Esophagus muscularis mucosa (tissue), 3 donors: ENCODE data around the gene LPCAT1.

Source experiments
- CTCF ChIP-seq, 3 experiments: fragments of 200-600 bp in 2 of 3; fragments of 450-650 bp in 1 of 3; sonication (generic) in 2 of 3; IDR thresholded peaks; one replicate each; pipeline ENCODE4 v1.5.1; 2017 to 2019; ENCODE audit warnings: antibody characterized with exemption in 3 of 3, mild to moderate bottlenecking in 2 of 3, moderate library complexity in 1 of 3
- EP300 ChIP-seq: sonication (generic); formaldehyde crosslinking; IDR thresholded peaks from one replicate; pipeline ENCODE4 v1.6.1; 2017; ENCODE audit warnings: antibody characterized with exemption

GRCh38 chr5:1557114-1557873, 33.5 kb upstream of the LPCAT1 start:
- TF ChIP-seq EP300: no peak
- no peak for TF ChIP-seq CTCF (IDR thresholded peaks at IDR 0.05)
